Endothelial cell of umbilical vein (primary cell): Measurements from ENCODE around the gene MCM8. TPM values are rescaled to one million over a fixed set of nuclear protein-coding genes. Genes with fewer than 3 reads are reported as not detected.

Source experiments
- BruUV-seq: library from RNA; stranded (reverse); fragments of 400-500 nt; replicated peaks from 2 replicates; lab custom pipeline; 2021; lab: Mats Ljungman, UMichigan
- CTCF ChIA-PET: fragments of 300-600, 350-600 bp; sonication (Branson Sonifier 250); formaldehyde crosslinking; loops from one replicate; lab custom pipeline; 2021; ENCODE audit warnings: antibody characterized with exemption, inconsistent platforms; lab: Charles Lee
- POLR2A ChIA-PET: fragments of 300-600, 350-600 bp; sonication (Branson Sonifier 250); formaldehyde crosslinking; loops from one replicate; lab custom pipeline; 2021; ENCODE audit warnings: antibody characterized with exemption, inconsistent platforms; lab: Charles Lee
- DNase-seq: peaks from one replicate; pipeline ENCODE4 v3.0.0-alpha.2; 2011; ENCODE audit warnings: low read depth, low spot score
- FAIRE-seq: peaks from 2 replicates; lab custom pipeline; 2011; peaks lifted over from hg19 to GRCh38; lab: Jason Lieb, UNC
- H2AFZ ChIP-seq: 2 replicates; pipeline ENCODE4 v1.6.0; 2012; ENCODE audit warnings: low read depth, low read length, control low read depth, inconsistent platforms
- H3K27ac ChIP-seq: 2 replicates; pipeline ENCODE4 v1.5.1; 2011; ENCODE audit warnings: low read depth, mild to moderate bottlenecking, control low read depth, low read length, moderate library complexity; ENCODE audit not compliant: insufficient read depth
- H3K27me3 ChIP-seq, 2 experiments: 2 replicates each; pipeline versions ENCODE4 v1.6.0 to v1.6.1; 2011; ENCODE audit warnings: low read length in 2 of 2, mixed read lengths in 1 of 2; ENCODE audit not compliant: control insufficient read depth in 2 of 2, insufficient read depth in 2 of 2
- H3K36me3 ChIP-seq, 2 experiments: 2 replicates in 1 of 2; 3 replicates in 1 of 2; pipeline ENCODE4 v1.5.1; 2011; ENCODE audit warnings: low read length in 2 of 2, mild to moderate bottlenecking in 1 of 2, moderate library complexity in 1 of 2; ENCODE audit not compliant: control insufficient read depth in 2 of 2, insufficient read depth in 2 of 2; ENCODE audit errors: extremely low read depth in 1 of 2
- H3K4me1 ChIP-seq: 3 replicates; pipeline ENCODE4 v1.5.1; 2011; ENCODE audit warnings: mild to moderate bottlenecking, low read length; ENCODE audit not compliant: control insufficient read depth, insufficient read depth; ENCODE audit errors: extremely low read depth
- H3K4me2 ChIP-seq: 2 replicates; pipeline ENCODE4 v1.6.1; 2011; ENCODE audit warnings: low read length, control low read depth, mixed read lengths; ENCODE audit not compliant: insufficient read depth
- H3K4me3 ChIP-seq, 3 experiments: fragments of 200-600 bp in 1 of 3; sonication (generic), shearing (Covaris generic) in 1 of 3; replicated peaks in 1 of 3; 2 replicates each; pipeline ENCODE4 v1.5.1; 2011 to 2016; ENCODE audit warnings: control low read depth in 3 of 3, low read length in 3 of 3, mild to moderate bottlenecking in 2 of 3, inconsistent platforms in 1 of 3, low read depth in 1 of 3, moderate library complexity in 1 of 3; ENCODE audit not compliant: insufficient read depth in 1 of 3
- H3K79me2 ChIP-seq: 2 replicates; pipeline ENCODE4 v1.6.0; 2012; ENCODE audit warnings: low read length, inconsistent platforms; ENCODE audit not compliant: control insufficient read depth, insufficient read depth
- H3K9ac ChIP-seq: replicated peaks from 2 replicates; pipeline ENCODE3; 2011; ENCODE audit warnings: low read length, control low read depth; ENCODE audit not compliant: insufficient read depth; ENCODE audit errors: extremely low read depth
- H3K9me1 ChIP-seq: replicated peaks from 3 replicates; pipeline ENCODE4 v1.6.0; 2011; ENCODE audit warnings: mild to moderate bottlenecking, low read length; ENCODE audit not compliant: control insufficient read depth, insufficient read depth; ENCODE audit errors: extremely low read depth
- H3K9me3 ChIP-seq: replicated peaks from 2 replicates; pipeline ENCODE4 v1.5.1; 2012; ENCODE audit warnings: low read length, inconsistent platforms; ENCODE audit not compliant: control insufficient read depth, insufficient read depth
- H4K20me1 ChIP-seq: replicated peaks from 2 replicates; pipeline ENCODE3; 2011; ENCODE audit warnings: mild to moderate bottlenecking, low read length; ENCODE audit not compliant: control insufficient read depth, insufficient read depth; ENCODE audit errors: extremely low read depth
- EZH2 ChIP-seq: IDR thresholded peaks from 2 replicates; pipeline ENCODE4 v1.6.1; 2012; ENCODE audit warnings: borderline replicate concordance, low read depth, mild to moderate bottlenecking, moderate library complexity, low read length, inconsistent platforms; ENCODE audit not compliant: severe bottlenecking
- FOS ChIP-seq: IDR thresholded peaks from 2 replicates; pipeline ENCODE4 v1.6.1; 2011; ENCODE audit warnings: mild to moderate bottlenecking, low read length, moderate library complexity, borderline replicate concordance; ENCODE audit not compliant: insufficient read depth
- GATA2 ChIP-seq: IDR thresholded peaks from 2 replicates; pipeline ENCODE4 v1.7.0; 2011; ENCODE audit warnings: low read depth, mild to moderate bottlenecking, moderate library complexity, mixed read lengths, low read length; ENCODE audit not compliant: insufficient read length, insufficient read depth
- JUN ChIP-seq: IDR thresholded peaks from 2 replicates; pipeline ENCODE4 v1.6.1; 2011; ENCODE audit warnings: borderline replicate concordance, low read depth; ENCODE audit not compliant: insufficient read length, insufficient read depth
- MYC ChIP-seq: IDR thresholded peaks from one replicate; pipeline ENCODE4 v1.6.1; 2011; ENCODE audit warnings: mild to moderate bottlenecking, low read depth, low read length
- POLR2A ChIP-seq: IDR thresholded peaks from 2 replicates; pipeline ENCODE4 v1.6.1; 2012; ENCODE audit warnings: low read depth, mild to moderate bottlenecking, control low read depth, low read length
- POLR2AphosphoS5 ChIP-seq: IDR thresholded peaks from 2 replicates; pipeline ENCODE4 v1.6.1; 2012; ENCODE audit warnings: low read depth, mild to moderate bottlenecking, control low read depth, low read length, moderate library complexity; ENCODE audit not compliant: insufficient read depth
- dilution Hi-C: fragments of 300-500 bp; cut with MboI; formaldehyde crosslinking; loops from one replicate; pipeline ENCODE4 v1.15.0; 2019; ENCODE audit warnings: low sequenced_read_pairs; ENCODE audit not compliant: extremely low pct_ligation_motif_present
- intact Hi-C: fragments of 100-400 bp; cut with micrococcal nuclease; formaldehyde crosslinking; loops from one replicate; pipeline ENCODE4 v1.10.0; 2022
- polyA plus RNA-seq, 4 experiments: library from polyadenylated mRNA; depleted of rRNA in 3 of 4; stranded (reverse) in 3 of 4; unstranded in 1 of 4; fragments of >200 nt; gene quantifications; 2 replicates each; pipeline versions ENCODE4 v1.2.1 to v1.2.3, GENCODE V29; 2011 to 2012; ENCODE audit warnings: missing spikeins in 1 of 4
- total RNA-seq: library from RNA; stranded (reverse); gene quantifications from 2 replicates; pipeline ENCODE4 v1.2.3, GENCODE V29; 2021
- TF ChIP-seq, protein P1 (sequence below), 2 donors: IDR thresholded peaks; 1 replicate in 1 of 2; 2 replicates in 1 of 2; pipeline ENCODE4 v1.5.1; 2011; ENCODE audit warnings: low read length in 2 of 2, mild to moderate bottlenecking in 2 of 2, moderate library complexity in 2 of 2, control low read depth in 1 of 2, inconsistent platforms in 1 of 2, low read depth in 1 of 2; ENCODE audit not compliant: insufficient read depth in 1 of 2; ENCODE audit errors: extremely low read depth in 1 of 2
- TF ChIP-seq, protein P2 (sequence below): IDR thresholded peaks from 2 replicates; pipeline ENCODE4 v1.6.1; 2011; ENCODE audit not compliant: insufficient read depth, insufficient read length

MCM8 gene
- total and polyA plus RNA-seq, 2 donors (not counting 3 experiments of a cell fraction or from before 2014, with no cell fraction given), result 2.9 to 14.4 TPM

DNA sequence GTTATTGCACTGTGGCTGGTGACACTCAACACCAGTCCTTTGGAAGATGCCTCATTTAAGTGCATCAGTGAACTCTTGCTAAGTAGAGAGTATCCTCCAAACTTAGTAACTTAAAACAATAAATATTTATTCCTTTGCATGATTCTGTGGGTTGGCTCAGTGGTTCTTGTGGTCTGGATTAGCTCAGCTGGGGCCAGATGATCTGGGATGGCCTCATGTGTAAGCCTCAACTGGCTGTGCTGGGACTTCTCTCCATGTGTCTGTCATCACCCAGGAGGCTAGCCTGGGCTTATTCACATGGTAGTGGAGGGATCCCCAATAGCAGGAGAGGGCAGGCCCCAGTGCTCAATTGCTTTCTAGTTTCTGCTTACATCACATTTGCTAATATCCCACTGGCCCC lies 95.1 kb downstream of the MCM8 start:
- dilution Hi-C loops, result no loop called here
- no peak for TF ChIP-seq FOS
- no peak for TF ChIP-seq MYC
- TF ChIP-seq, protein P1, sequence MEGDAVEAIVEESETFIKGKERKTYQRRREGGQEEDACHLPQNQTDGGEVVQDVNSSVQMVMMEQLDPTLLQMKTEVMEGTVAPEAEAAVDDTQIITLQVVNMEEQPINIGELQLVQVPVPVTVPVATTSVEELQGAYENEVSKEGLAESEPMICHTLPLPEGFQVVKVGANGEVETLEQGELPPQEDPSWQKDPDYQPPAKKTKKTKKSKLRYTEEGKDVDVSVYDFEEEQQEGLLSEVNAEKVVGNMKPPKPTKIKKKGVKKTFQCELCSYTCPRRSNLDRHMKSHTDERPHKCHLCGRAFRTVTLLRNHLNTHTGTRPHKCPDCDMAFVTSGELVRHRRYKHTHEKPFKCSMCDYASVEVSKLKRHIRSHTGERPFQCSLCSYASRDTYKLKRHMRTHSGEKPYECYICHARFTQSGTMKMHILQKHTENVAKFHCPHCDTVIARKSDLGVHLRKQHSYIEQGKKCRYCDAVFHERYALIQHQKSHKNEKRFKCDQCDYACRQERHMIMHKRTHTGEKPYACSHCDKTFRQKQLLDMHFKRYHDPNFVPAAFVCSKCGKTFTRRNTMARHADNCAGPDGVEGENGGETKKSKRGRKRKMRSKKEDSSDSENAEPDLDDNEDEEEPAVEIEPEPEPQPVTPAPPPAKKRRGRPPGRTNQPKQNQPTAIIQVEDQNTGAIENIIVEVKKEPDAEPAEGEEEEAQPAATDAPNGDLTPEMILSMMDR (IDR thresholded peaks at IDR 0.05; ENCODE audit: extremely low read depth in 1 of 2, insufficient read depth in 1 of 2, low read depth in 1 of 2, low read length in 2 of 2), result no peak
- TF ChIP-seq, protein P2, sequence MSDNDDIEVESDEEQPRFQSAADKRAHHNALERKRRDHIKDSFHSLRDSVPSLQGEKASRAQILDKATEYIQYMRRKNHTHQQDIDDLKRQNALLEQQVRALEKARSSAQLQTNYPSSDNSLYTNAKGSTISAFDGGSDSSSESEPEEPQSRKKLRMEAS, result no peak
- no peak for TF ChIP-seq POLR2AphosphoS5
- TF ChIP-seq EZH2, result no peak
- no peak for TF ChIP-seq JUN
- no peak for TF ChIP-seq GATA2
- TF ChIP-seq POLR2A, result no peak

More for the DNA sequence above, 95.1 kb downstream of the MCM8 start:
- Histone ChIP-seq H3K9me3 (no peaks in the 10 kb centered on the region), H3K9me1 (no peaks in the 10 kb centered on the region), H3K4me2 (no peak overlapping the region), H3K4me1 (no peaks in the 10 kb centered on the region), H3K79me2 (no peaks in the 10 kb centered on the region), H3K27ac (no peak overlapping the region), H3K9ac (no peak overlapping the region), H3K36me3 (peaks cover 2 to 18% of the 10 kb centered on the region in 2 experiments), H4K20me1 (no peaks in the 10 kb centered on the region), H2AFZ (no peak overlapping the region), H3K4me3 (no peak overlapping the region), H3K27me3 (peaks cover 7 to 8% of the 10 kb centered on the region in 2 experiments)
- POLR2A ChIA-PET, result no interaction called here
- no peak for FAIRE-seq
- no peak for DNase-seq
- no TSS peak for BruUV-seq
- CTCF ChIA-PET, result no interaction called here
- intact Hi-C loops, result loop anchor here (5.0 kb wide), 1 partner anchor 1477 kb away; no protein-coding TSS in a partner anchor
